ENCODE data around the gene JHY. TPM values are rescaled to one million over a fixed set of nuclear protein-coding genes. Genes with fewer than 3 reads are reported as not detected.

JHY gene
- total RNA-seq, 1 experiment from 2014 or later: 4.8 TPM

DNA sequence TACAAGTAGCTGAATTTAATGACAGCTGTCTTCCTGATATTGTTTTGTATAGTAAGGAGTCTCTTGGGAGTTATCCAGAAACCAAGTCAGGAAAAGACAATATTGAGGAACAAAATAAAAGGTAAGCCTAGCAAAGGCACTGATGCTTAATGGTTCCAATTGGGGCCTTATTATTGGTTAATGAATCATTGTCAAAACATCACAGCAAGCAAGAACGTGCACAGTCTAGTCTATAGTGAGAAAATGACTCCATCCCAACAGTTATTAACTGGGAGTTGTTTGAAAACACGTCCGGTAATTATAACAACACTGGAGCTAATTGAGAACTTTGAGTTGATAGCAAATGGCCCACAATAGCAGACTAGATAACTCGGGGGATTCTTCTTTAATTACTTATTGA lies 81.4 kb downstream of the JHY start:
- no peaks in the 10 kb centered on the region for H3K79me2 ChIP-seq (ENCODE audit: insufficient read depth, low read length)
- H3K9me3 ChIP-seq (ENCODE audit: control insufficient read depth in 1 of 2, insufficient read depth in 1 of 2, low read depth in 1 of 2, low read length in 2 of 2): no peaks in the 10 kb centered on the region
- H3K9ac ChIP-seq (ENCODE audit: low read length): no peak overlapping the region
- POLR2A ChIA-PET: no interaction called here
- no peak overlapping the region for H3K4me2 ChIP-seq (ENCODE audit: low read length)
- no peak overlapping the region for H3K27ac ChIP-seq (ENCODE audit: low read depth, low read length)
- intact Hi-C loops (cut with micrococcal nuclease): no loop called here
- H2AFZ ChIP-seq (ENCODE audit: low read depth, low read length, poor library complexity, severe bottlenecking): no peak overlapping the region
- TF ChIP-seq POLR2AphosphoS5 (IDR thresholded peaks at IDR 0.05; ENCODE audit: low read depth, low read length): no peak
- TF ChIP-seq POLR2A (IDR thresholded peaks at IDR 0.05; ENCODE audit: borderline replicate concordance, extremely low read depth, insufficient read depth, insufficient read length): no peak
- TF ChIP-seq RAD21 (IDR thresholded peaks at IDR 0.05; ENCODE audit: low read depth): no peak
- TF ChIP-seq ZFX (IDR thresholded peaks at IDR 0.05): no peak
- RAD21 ChIA-PET (ENCODE audit: low non-redundant PET in 1 of 2, low total read pairs in 2 of 2, uncharacterized antibody in 2 of 2, unreplicated experiment in 2 of 2): no interaction called here
- H3K9me2 ChIP-seq (ENCODE audit: insufficient read depth): no peaks in the 10 kb centered on the region
- H3K36me3 ChIP-seq (ENCODE audit: control insufficient read depth in 1 of 2, insufficient read depth in 2 of 2, low read length in 2 of 2): no peaks in the 10 kb centered on the region
- BruUV-seq (replicated peaks): no TSS peak
- no peaks in the 10 kb centered on the region for H4K20me1 ChIP-seq (ENCODE audit: insufficient read depth)
- H3K27me3 ChIP-seq (ENCODE audit: insufficient read depth, low read length): peaks cover 50% of the 10 kb centered on the region
- H3K4me3 ChIP-seq (replicated peaks in 1 of 2; ENCODE audit: low read depth in 1 of 2, low read length in 2 of 2): no peak overlapping the region
- DNase-seq (ENCODE audit: low read depth, low spot score) (no peak), ATAC-seq (no peak)
- CTCF ChIA-PET: no interaction called here
- H3K4me1 ChIP-seq (ENCODE audit: control insufficient read depth in 1 of 2, insufficient read depth in 2 of 2, low read length in 2 of 2): no peaks in the 10 kb centered on the region

DNA sequence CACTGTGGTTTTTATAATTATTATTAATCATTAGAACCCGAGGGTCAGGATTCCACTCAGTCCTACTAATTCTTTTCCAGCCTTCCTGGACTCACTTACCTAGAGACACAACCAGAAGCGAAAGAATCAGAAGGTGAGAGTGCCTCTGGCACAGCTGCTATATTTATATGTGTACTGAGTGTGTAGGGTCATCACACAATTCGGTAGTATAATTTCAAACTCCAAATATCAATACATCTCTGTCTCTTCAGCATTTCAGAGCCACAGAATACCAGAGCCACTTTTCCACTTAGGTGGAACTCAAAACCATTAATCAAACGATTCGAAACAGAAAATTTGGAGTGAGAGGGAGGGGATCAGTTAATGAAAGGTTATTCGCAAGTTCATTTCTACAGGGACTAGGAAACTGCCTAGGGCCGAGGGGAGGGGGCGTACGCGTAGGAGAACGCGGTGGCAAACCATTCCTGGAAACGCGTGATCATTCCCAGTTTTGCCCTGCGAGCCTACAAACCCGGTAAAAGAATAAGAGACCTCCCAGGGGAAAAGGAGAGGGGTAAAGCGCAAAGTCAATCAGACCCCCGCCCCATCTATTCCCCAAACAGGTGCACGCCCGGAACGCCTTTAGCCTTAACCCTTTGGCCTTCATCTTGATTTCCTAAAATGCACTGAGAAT lies 93.6 kb downstream of the JHY start:
- Histone ChIP-seq H3K79me2 (ENCODE audit: insufficient read depth, low read length) (no peaks in the 10 kb centered on the region), H3K4me2 (ENCODE audit: low read length) (no peak overlapping the region), H3K9ac (ENCODE audit: low read length) (no peak overlapping the region), H3K4me1 (ENCODE audit: control insufficient read depth in 1 of 2, insufficient read depth in 2 of 2, low read length in 2 of 2) (no peaks in the 10 kb centered on the region), H3K36me3 (ENCODE audit: control insufficient read depth in 1 of 2, insufficient read depth in 2 of 2, low read length in 2 of 2) (no peaks in the 10 kb centered on the region), H3K27ac (ENCODE audit: low read depth, low read length) (no peak overlapping the region), H4K20me1 (ENCODE audit: insufficient read depth) (no peaks in the 10 kb centered on the region), H3K4me3 (replicated peaks in 1 of 2; ENCODE audit: low read depth in 1 of 2, low read length in 2 of 2) (no peak overlapping the region), H2AFZ (ENCODE audit: low read depth, low read length, poor library complexity, severe bottlenecking) (no peak overlapping the region), H3K27me3 (ENCODE audit: insufficient read depth, low read length) (peaks cover 74% of the 10 kb centered on the region), H3K9me2 (ENCODE audit: insufficient read depth) (no peaks in the 10 kb centered on the region), H3K9me3 (ENCODE audit: control insufficient read depth in 1 of 2, insufficient read depth in 1 of 2, low read depth in 1 of 2, low read length in 2 of 2) (no peaks in the 10 kb centered on the region)
- DNase-seq (ENCODE audit: low read depth, low spot score): no peak
- intact Hi-C loops (cut with micrococcal nuclease): no loop called here
- TF ChIP-seq JUND (IDR thresholded peaks at IDR 0.05) (no peak), SIN3A (IDR thresholded peaks at IDR 0.05; ENCODE audit: low read depth) (no peak), SP1 (IDR thresholded peaks at IDR 0.05; ENCODE audit: low read depth) (no peak), ELF1 (IDR thresholded peaks at IDR 0.05; ENCODE audit: borderline replicate concordance, low read depth) (no peak), ZNF274 (IDR thresholded peaks at IDR 0.05; ENCODE audit: low read depth, low read length) (no peak), EZH2phosphoT487 (IDR thresholded peaks at IDR 0.05; ENCODE audit: borderline replicate concordance) (no peak)
- TF ChIP-seq, protein P1, sequence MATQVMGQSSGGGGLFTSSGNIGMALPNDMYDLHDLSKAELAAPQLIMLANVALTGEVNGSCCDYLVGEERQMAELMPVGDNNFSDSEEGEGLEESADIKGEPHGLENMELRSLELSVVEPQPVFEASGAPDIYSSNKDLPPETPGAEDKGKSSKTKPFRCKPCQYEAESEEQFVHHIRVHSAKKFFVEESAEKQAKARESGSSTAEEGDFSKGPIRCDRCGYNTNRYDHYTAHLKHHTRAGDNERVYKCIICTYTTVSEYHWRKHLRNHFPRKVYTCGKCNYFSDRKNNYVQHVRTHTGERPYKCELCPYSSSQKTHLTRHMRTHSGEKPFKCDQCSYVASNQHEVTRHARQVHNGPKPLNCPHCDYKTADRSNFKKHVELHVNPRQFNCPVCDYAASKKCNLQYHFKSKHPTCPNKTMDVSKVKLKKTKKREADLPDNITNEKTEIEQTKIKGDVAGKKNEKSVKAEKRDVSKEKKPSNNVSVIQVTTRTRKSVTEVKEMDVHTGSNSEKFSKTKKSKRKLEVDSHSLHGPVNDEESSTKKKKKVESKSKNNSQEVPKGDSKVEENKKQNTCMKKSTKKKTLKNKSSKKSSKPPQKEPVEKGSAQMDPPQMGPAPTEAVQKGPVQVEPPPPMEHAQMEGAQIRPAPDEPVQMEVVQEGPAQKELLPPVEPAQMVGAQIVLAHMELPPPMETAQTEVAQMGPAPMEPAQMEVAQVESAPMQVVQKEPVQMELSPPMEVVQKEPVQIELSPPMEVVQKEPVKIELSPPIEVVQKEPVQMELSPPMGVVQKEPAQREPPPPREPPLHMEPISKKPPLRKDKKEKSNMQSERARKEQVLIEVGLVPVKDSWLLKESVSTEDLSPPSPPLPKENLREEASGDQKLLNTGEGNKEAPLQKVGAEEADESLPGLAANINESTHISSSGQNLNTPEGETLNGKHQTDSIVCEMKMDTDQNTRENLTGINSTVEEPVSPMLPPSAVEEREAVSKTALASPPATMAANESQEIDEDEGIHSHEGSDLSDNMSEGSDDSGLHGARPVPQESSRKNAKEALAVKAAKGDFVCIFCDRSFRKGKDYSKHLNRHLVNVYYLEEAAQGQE (IDR thresholded peaks at IDR 0.05; ENCODE audit: low read depth): no peak
- TF ChIP-seq, protein P2, sequence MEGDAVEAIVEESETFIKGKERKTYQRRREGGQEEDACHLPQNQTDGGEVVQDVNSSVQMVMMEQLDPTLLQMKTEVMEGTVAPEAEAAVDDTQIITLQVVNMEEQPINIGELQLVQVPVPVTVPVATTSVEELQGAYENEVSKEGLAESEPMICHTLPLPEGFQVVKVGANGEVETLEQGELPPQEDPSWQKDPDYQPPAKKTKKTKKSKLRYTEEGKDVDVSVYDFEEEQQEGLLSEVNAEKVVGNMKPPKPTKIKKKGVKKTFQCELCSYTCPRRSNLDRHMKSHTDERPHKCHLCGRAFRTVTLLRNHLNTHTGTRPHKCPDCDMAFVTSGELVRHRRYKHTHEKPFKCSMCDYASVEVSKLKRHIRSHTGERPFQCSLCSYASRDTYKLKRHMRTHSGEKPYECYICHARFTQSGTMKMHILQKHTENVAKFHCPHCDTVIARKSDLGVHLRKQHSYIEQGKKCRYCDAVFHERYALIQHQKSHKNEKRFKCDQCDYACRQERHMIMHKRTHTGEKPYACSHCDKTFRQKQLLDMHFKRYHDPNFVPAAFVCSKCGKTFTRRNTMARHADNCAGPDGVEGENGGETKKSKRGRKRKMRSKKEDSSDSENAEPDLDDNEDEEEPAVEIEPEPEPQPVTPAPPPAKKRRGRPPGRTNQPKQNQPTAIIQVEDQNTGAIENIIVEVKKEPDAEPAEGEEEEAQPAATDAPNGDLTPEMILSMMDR (IDR thresholded peaks at IDR 0.05 in 2 of 3, conservative IDR thresholded peaks at IDR 0.05 in 1 of 3; ENCODE audit: borderline replicate concordance in 1 of 3, insufficient read depth in 1 of 3, low read depth in 2 of 3, low read length in 2 of 3): no peak
- no TSS peak for BruUV-seq (replicated peaks)
- ATAC-seq: no peak
- RAD21 ChIA-PET (ENCODE audit: low non-redundant PET in 1 of 2, low total read pairs in 2 of 2, uncharacterized antibody in 2 of 2, unreplicated experiment in 2 of 2): no interaction called here
- POLR2A ChIA-PET: no interaction called here
- CTCF ChIA-PET: no interaction called here
